ENCODE data around the gene S100A16.

The S100A16 gene

DNA sequence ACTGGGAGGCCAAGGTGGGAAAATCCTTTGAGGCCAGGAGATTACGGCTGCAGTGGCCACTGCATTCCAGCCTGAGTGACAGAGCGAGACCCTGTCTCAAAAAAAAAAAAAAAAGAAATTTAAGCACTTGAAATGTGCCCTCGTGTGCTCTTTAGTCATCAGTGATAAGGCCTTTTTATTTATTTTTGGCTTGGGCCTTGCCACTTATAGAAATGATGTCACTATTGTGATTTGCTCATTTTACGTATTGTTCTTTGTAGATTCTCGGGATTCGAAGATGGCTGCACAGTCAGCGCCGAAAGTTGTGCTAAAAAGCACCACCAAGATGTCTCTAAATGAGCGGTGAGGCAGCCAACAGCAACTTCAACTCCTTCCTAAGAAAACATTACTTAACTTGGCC lies 23.4 kb upstream of the S100A16 start:
- DNase-seq (ENCODE audit: low read depth, low spot score), result no peak

DNA sequence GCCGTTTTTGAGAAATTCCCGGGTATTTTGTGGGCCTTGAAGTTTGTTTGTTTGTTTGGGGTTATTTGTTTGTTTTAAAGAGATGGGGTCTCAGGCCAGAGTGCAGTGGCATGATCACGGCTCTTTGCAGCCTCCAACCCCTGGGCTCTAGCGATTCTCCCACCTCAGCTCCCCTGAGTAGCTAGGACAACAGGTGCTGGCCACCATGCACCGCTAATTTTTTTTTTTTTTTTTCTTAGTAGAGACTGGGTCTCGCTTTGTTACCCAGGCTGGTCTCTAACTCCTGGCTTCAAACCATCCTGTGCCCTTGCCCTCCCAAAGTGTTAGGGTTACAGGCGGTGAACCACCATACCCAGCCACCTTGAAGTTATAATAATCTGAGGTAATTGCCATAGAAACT lies 22.9 kb upstream of the S100A16 start:
- no peak for DNase-seq (ENCODE audit: low read depth, low spot score)

DNA sequence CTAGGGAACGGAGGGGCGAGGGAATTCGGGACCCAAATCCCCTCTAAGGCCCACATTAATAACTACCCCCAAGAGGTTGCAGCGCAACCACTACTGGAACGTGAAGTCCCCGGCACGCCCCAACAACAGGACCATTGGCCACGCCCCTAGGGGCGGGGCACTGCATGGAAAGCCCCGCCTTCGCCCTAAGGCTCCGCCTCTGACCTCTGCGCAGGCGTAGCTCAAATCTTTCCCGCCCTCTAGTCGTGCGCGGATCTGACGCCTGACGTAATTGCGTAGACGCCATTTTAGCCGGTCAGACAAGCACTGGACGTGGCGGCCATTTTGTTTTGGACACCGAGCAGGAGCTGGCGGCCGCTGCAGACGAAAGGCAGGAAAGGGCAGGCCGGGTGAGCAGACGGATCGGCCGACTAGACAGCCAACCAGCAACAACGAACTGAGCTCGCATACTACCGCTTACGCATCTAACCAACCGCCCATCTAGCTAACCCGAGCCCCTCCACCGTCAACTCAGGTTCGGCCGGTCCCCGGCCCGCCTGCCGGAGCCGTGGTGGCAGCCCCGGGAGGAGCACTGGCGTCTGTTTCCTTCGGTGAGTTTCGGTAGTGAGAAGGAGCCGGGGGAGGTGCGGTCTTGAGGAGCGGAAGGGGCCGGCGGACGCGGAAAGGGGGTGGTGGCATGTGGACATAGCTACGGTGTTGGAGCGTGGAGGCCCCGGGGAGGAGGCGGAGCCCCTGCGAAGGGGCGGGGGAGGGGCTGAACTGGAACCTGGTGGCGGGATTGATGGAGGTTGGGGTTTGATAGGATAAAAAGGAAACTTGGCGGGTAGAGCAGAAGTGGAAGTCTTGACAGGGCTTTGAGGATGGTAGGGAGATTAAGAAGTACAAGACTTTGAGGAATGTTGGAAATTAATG lies 21.1 kb upstream of the S100A16 start, which contains the start of gene CHTOP:
Gene CHTOP (plus strand): TSS at position 313 of the 912 bp plus-strand sequence. CDS start 2,523 bp downstream, outside the sequence.
- peak; percentile 90 for DNase-seq (ENCODE audit: low read depth, low spot score)

DNA sequence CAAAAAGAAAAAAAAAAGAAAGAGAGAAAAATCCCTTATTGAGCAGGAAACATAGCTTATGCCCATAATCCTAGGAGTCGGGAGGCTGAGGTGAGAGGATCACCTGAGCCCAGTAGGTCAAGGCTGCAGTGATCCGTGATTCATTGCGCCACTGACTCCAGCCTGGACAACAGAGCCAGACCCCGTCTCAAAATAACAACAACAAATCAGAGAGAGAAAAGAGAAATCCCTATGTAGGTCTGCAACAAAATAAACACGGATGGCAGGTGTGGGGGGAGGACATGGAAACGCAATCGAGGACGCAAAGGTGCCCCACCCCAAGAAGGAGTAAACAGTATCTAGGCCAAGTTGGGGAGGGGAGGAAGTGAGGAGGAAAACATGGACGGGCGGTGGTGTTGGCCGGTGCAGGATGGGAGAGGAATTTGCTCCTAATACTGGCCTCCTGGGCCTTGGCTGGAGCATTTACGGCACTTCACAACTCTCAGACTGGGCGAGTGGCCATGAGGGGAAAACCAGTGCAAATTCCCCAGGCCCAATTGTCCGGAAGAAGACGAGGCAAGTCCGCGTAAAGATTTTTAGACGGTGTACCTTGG lies 20.3 kb upstream of the S100A16 start:
- DNase-seq (ENCODE audit: low read depth, low spot score), result no peak

DNA sequence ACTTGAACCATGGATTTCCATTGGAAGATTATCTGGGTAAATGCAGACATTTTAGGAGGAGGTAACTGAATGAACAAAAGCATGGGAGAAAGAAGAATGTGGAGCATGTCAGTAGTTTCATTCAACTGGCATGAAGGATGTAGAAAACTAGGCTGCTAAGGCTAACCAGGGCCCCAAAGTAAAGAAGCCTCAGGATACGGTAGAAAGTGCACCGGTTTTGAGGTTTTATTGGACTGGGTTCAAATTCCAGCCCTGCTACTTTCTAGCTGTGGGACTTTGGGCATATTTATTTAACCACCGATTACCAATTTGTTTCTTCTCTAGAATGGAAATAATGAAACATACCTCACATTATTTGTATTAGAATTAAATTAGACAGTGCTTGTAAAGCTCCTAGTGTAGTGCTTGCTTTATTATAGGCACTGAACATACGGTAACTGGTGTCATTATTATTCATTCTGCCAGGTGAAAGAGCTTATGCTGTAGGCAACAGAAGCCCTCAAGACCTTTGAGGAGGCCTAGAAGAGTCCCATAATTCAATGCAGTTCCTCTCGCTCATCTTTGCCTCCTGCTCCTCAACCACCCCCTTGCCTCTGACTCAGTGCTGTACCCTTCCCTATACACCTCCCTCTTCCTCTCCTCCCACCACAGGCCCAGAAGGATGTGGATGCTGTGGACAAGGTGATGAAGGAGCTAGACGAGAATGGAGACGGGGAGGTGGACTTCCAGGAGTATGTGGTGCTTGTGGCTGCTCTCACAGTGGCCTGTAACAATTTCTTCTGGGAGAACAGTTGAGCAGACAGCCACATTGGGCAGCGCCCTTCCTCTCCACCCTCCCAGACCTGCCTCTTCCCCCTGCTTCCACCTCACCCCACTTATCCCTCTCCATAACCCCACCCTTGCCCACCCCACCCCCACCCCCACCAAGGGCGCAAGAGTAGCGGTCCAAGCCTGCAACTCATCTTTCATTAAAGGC lies 18.4 kb upstream of the S100A16 start:
- no peak for DNase-seq (ENCODE audit: low read depth, low spot score)

DNA sequence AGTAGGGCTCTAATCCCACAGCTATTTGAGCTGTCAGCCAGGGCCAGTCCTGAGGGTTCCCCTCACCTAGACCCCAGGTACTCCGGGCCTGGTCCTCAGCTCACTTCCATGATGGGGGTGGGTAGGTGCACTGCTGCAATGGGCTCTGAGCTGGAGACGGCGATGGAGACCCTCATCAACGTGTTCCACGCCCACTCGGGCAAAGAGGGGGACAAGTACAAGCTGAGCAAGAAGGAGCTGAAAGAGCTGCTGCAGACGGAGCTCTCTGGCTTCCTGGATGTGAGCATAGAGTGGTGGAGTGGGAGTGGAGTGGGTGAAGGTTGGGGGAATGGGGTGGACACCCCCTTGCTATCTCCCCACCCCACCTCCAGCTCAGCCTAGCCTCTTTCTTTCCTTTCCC lies 17.4 kb upstream of the S100A16 start:
- no peak for DNase-seq (ENCODE audit: low read depth, low spot score)

DNA sequence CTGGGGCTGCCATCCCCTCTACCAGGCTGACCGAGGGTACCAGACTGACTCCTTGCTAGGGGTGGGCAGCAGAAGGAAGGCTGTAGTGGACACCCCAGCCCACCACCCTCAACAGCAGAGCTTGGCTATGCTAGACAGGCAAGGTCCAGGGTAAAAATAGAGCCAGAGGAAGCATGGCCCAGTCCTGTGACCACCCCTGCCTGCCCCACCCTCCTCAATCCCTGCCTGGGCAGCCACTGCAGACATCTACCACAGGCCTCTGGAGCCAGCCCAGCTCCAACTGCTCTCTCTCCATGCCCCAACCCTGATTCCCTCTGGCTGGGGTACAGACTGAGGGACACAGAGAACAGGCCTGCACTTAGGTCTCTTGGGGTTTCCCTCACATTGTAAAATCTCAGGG lies 17.0 kb upstream of the S100A16 start:
- no peak for DNase-seq (ENCODE audit: low read depth, low spot score)

DNA sequence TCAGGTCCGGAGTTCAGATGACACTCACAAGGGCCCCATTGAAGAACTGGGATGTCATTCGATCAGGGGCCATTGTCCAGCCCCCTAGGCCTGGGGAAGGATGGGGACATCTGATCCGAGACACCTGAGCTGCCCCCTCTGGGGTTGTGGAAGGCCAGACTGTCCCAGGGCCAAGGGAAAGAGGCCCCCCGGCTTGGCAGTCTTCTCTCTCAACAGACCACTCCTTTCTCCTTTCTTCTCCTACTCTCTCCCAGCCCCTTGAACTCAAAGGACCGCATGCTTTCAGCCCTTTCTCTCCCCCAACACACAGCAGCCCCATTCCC lies 16.4 kb upstream of the S100A16 start:
- DNase-seq (ENCODE audit: low read depth, low spot score), result no peak

DNA sequence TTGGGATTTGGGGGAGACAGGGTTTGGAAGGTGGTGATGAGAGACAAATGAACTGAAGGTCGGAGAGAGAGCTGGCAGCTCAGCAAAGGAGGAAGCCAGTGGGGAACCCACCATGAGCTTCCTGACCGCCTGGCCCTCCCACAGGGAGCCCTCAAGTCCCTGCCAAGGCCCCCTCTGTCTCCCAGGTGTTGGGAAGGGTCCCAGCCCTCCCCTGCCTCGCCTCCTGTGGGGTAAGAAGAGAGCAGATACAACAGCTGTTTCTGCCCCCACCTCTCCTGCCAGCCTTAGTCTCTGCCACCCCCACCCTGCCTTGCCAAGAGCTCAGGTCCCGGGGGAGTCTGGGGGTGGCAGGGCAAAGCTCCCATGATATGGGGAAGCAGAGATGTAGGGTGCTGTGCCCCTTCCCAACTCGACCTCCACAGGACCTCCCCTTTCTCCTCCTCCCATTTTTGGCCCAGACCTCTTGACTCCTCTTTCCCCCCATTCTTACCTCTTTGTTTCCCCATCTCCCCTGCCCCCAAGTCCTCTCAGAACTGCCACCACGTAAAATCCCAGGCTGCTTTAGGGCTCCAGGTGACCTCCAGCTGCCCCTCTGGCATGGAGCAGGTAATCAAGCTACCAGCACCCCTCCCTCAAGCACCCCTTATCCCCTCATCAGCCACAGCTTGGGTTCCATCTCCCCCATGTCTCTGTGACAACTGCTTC lies 15.9 kb upstream of the S100A16 start:
- no peak for DNase-seq (ENCODE audit: low read depth, low spot score)

DNA sequence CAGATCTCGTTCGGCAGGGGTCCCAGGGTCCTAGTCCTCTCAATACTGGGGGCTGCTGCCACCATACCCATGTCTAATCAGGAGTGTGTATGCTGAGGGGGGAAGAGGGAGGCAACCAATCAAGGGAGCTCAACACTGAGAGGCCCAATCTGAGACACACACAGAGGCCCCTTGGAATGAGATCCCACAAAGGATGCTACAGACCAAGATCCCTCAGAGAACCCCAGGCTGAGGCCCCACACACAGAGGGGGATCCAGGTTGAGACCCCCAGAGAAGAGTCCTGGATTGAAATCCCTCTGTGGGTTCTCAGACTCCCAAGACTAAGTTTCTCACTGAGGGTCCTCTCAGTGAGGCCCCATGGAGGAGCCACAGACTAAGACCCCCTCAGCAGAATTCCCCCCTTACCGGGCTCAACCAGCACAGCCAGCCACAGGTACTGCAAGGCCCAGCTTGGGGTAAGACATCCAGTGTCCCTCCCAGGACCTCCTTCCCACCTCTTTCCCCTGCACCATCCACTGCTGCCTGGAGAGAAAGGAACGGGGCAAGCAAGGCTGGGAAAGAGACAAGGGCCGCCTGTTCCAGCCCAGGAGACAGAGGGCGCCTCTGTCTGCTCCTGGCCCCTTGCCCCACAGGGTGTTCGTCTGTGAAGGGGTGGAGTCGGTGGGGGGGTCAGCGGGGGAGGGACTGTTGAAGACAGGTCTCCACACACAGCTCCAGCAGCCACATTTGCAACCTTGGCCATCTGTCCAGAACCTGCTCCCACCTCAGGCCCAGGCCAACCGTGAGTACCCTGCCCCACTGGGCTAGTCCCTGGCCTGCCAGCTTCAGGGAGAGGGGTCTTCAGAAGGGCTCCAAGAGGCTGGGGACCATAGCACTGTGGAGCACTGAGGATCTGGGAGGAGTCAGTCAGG lies 15.0 kb upstream of the S100A16 start, which contains the start of gene S100A1:
Gene S100A1 (plus strand): TSS at position 720 of the 912 bp plus-strand sequence. CDS start 2,088 bp downstream, outside the sequence.
- no peak for DNase-seq (ENCODE audit: low read depth, low spot score)

DNA sequence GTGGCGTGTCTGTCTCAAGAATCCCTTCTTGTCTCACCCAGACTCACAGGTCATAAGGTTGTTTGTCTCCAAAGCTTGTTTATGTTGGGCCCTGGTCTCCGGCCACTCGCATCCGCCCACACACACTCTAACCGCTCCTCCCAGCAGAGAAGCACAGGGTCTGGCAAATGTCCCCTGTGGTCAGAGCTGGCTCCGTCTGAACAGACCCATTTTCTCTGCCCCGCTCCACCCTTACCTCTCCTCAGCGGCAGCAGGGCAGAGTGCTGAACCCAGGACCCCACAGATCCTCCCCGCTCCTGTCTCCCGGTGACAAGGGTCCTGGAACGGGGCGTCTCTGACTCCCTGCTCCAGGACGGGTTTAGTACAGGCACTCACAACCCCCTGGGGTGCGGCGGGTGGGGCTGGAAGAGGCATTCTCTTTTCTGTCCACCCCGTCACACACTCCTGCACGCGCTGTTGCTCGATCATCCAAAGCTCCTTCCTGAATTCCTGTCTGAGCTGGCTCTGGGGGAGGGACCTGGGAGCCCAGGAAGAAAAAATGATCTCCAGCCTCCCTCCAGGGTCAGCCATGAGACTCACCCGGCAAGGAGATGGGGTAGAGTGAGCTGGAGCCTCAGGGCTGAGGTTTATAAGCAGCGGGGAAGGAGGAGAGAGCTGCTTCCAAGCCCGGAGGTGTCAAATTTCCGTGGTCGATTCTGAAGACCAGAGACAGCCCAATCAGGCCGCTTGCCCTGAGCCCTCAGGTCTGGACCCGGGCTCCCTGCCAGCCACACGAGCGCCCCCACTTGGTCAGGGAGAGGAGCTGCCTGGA lies 14.2 kb upstream of the S100A16 start, which contains the start of gene S100A13:
Gene S100A13 (minus strand): TSS at position 602 of the 811 bp plus-strand sequence. CDS start 1,033 bp downstream, outside the sequence.
- peak; percentile 73 for DNase-seq (ENCODE audit: low read depth, low spot score)

DNA sequence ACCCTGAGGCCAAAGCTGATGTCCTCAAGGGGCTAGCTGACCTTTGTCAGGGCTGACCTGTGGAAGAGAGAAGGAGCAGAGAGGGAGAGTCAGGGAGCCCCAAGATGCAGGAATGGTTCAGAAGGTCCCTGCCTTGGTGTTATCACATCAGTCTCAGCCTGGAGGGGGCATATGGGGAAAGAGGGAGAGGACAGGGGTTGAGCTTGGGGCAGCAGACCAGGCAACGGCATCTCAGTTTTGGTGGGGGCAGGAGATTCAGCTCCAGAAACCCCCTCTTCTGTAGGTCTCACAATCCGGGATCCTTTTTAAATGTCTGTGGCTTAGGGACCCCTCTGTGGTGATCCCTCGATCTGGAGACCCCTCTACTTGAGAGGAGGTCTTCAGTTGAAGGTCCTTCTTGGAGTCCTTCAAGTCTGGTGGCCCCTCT lies 13.6 kb upstream of the S100A16 start:
- DNase-seq (ENCODE audit: low read depth, low spot score), result no peak

DNA sequence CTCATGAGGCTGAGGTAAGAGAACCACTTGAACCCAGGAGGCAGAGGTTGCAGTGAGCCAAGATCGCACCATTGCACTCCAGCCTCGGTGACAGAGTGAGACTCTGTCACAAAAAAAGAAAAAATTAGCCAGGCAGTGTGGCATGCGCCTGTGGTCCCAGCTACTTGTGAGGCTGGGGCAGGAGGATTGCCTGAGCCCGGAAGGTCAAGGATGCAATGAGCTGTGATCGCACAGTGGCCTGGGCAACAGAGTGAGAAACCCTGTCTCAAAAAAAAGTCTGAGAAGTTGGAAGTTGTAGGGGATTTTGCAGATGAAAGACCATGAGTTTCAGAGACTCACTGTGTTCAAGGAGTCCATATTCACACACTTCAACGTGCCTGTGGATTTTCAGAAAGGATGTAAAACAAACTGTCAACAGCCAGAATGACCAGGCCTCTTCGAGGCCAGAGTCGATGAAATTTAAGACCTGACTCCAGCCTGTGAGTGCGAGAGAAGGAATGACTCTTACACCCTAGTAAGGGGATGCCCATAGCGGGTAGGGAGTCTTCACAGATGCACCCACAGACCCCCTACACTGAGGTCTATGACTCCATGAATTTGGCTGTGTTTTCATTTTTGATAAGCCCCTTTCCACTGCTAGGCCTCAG lies 12.2 kb upstream of the S100A16 start:
- DNase-seq (ENCODE audit: low read depth, low spot score), result no peak

DNA sequence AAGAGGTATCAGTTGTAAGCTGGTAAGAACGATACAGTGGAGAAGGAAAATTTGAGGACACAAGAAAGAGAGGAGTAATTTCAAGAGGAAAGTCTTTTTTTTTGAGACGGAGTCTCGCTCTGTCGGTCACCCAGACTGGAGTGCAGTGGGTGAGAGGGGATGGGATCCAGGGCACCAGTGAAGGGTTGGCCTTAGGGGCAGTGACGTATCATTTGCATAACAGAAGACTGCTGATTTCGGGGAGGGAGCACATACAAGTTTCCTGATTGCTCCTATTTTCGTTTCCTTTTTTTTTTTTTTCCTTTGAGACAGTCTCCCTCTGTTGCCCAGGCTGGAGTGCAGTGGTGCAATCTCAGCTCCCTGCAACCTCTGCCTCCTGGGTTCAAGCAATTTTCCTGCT lies 10.2 kb upstream of the S100A16 start:
- DNase-seq (ENCODE audit: low read depth, low spot score), result no peak

DNA sequence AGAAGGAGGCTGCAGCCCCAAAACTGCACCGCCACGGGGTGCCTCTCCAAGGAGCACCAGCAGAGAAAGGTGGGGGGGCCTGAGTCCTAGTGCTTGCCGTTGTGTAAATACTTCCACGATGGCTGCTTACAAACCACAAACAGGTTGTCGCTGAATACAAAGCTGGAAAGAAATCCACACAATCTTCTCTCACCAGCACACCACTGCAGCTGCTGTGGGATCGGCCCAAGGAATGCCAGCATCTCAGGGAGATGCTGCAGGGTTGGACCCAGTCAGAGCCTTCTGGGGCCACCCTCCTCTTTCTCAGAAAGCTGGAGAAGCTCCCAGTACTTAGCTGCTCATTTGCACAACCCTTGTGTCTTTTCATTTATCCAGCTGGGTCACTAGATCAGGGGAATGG lies 6.2 kb upstream of the S100A16 start:
- DNase-seq (ENCODE audit: low read depth, low spot score), result no peak

DNA sequence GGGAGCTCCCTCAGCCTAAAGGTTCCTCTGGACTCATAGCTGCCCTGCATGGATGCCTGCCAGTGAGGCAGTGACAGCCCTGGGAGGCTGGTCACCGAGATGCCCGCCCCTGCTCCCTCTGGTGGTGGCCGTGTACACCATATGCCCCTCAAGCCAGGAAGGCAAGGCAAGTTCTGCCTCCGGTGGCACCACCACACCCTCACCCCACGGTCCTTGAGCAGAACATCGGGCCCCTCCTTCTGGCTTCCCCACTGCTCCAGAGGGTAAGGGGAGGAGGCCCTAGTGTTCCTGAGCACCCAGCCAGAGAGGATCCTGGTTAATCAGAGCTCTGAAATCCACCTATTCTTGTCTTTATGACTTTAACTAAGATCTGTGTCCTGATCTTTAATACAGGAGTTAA lies 4.7 kb upstream of the S100A16 start:
- DNase-seq (ENCODE audit: low read depth, low spot score), result no peak

DNA sequence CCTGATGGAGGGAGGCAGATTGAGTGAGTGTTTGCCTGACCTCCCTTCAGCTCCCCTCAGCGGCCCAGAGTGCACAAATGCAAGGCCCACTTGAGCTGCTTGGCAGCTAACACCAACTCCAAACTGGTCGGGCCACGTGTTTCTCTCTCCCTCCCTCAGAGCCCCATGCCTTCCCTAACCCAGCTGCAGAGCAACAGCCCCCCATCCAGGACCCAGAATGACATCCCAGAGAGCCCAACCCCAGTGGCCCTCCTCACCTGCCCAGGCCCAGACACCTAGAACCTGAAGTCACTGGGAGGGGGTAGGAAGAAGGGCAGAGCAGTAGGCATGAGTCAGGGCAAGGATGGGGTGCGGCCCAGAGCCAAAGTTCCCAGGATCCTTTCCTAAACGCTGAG lies 4.0 kb upstream of the S100A16 start:
- no peak for DNase-seq (ENCODE audit: low read depth, low spot score)

DNA sequence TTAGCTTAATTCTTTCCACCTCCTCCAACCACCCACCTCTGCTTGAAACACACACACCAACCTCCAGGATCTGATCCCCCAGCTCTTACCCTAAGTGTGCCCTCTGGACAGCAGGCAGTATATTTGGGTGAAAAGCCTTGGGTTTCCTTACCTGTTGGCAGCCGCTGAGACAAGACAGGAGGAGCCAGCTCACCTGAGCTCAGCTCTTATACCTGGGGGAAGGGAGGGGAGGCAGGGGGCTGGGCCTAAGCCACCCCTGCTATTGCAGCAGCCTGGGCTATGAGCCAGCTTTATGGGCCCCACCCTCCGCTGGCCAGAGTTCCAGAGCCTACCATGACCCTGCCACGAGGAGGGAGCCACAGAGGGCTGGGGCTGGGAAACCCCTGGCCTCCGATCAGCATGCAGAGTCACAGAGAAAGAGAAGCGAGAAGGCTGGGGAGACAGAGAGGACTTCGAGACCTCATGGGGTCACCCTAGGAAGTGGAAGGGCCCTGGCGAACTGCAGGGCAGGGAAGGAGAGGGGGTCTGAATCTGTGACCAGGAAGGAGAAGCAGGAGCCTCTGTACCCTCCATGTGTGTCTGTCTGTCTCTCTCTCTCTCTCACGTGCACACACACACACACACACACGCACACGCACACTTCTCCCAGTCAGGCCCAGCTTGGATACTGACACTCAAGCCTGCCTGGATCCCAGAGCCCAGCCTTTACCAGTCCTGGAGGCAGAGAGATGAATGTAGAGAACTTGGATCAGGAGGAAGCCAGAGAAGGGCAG lies 3.4 kb upstream of the S100A16 start, which contains the start of gene S100A14:
Gene S100A14 (minus strand): TSS at position 182 of the 773 bp plus-strand sequence. CDS start 467 bp downstream, outside the sequence.
- no peak for DNase-seq (ENCODE audit: low read depth, low spot score)
